22Rv1 (cell line): ENCODE results near the gene ABCC8.

Experiments used
- CTCF ChIP-seq: fragments of 450-650 bp; IDR thresholded peaks from 2 replicates; pipeline ENCODE4 v1.5.1; 2017; ENCODE audit warnings: mild to moderate bottlenecking
- ZFX ChIP-seq: fragments of 450-650 bp; IDR thresholded peaks from 2 replicates; pipeline ENCODE4 v1.6.1; 2017; ENCODE audit warnings: antibody characterized with exemption, borderline replicate concordance

GRCh38 chr11:17410606-17411379 is 65.9 kb downstream of the ABCC8 start:
- TF ChIP-seq CTCF (no peak), ZFX (no peak)
